H1 (cell line): Measurements from ENCODE around the gene TBC1D23. TPM values are rescaled to one million over a fixed set of nuclear protein-coding genes. Genes with fewer than 3 reads are reported as not detected.

ENCODE experiments used
- CTCF ChIA-PET: fragments of 300-600 bp; sonication (Branson Sonifier 250); formaldehyde crosslinking; loops from one replicate; lab custom pipeline; 2021; ENCODE audit not compliant: partially characterized antibody; lab: Charles Lee
- POLR2A ChIA-PET: fragments of 300-600 bp; sonication (Branson Sonifier 250); formaldehyde crosslinking; loops from one replicate; lab custom pipeline; 2021; ENCODE audit warnings: inconsistent platforms; ENCODE audit not compliant: partially characterized antibody; lab: Charles Lee
- DNase-seq, 2 experiments: peaks; one replicate each; pipeline versions ENCODE4 v3.0.0 to v3.0.0-alpha.2; 2010 to 2022; ENCODE audit warnings: low spot score in 2 of 2, low read depth in 1 of 2, mixed read lengths in 1 of 2
- FAIRE-seq: peaks from 2 replicates; lab custom pipeline; 2011; peaks lifted over from hg19 to GRCh38; lab: Jason Lieb, UNC
- H2AFZ ChIP-seq: 2 replicates; pipeline ENCODE4 v1.8.1; 2012; ENCODE audit warnings: low read length, inconsistent platforms
- H2AK5ac ChIP-seq: 2 replicates; pipeline ENCODE4 v1.6.1; 2013; ENCODE audit warnings: low read depth, low read length
- H2BK120ac ChIP-seq: replicated peaks from 2 replicates; pipeline ENCODE3; 2013; ENCODE audit warnings: low read depth, low read length, inconsistent platforms
- H2BK12ac ChIP-seq: 2 replicates; pipeline ENCODE4 v1.6.1; 2013; ENCODE audit warnings: low read depth, low read length
- H2BK15ac ChIP-seq: 2 replicates; pipeline ENCODE4 v1.6.1; 2013; ENCODE audit warnings: low read length
- H2BK20ac ChIP-seq: 2 replicates; pipeline ENCODE4 v1.6.1; 2013; ENCODE audit warnings: low read length
- H2BK5ac ChIP-seq: 2 replicates; pipeline ENCODE4 v1.6.1; 2013; ENCODE audit warnings: low read depth, low read length
- H3K14ac ChIP-seq: 2 replicates; pipeline ENCODE4 v1.6.1; 2013; ENCODE audit warnings: inconsistent platforms; ENCODE audit not compliant: insufficient read length
- H3K18ac ChIP-seq: 2 replicates; pipeline ENCODE4 v1.6.1; 2013; ENCODE audit warnings: low read length; ENCODE audit errors: extremely low read depth
- H3K23ac ChIP-seq: 2 replicates; pipeline ENCODE4 v1.6.1; 2013; ENCODE audit warnings: inconsistent platforms; ENCODE audit not compliant: insufficient read length
- H3K23me2 ChIP-seq: 2 replicates; pipeline ENCODE4 v1.6.1; 2013; ENCODE audit warnings: low read depth, low read length
- H3K27ac ChIP-seq: 2 replicates; pipeline ENCODE4 v1.6.1; 2011; ENCODE audit warnings: low read depth, low read length, inconsistent platforms
- H3K27me3 ChIP-seq, 4 experiments: replicated peaks in 1 of 4; 1 replicate in 1 of 4; 2 replicates in 3 of 4; pipeline versions ENCODE4 v1.6.1 to v1.8.1; 2011 to 2013; ENCODE audit warnings: low read length in 3 of 4, mild to moderate bottlenecking in 3 of 4, inconsistent platforms in 2 of 4, mixed read lengths in 2 of 4, moderate library complexity in 1 of 4; ENCODE audit not compliant: control insufficient read depth in 3 of 4, insufficient read depth in 3 of 4; ENCODE audit errors: extremely low read depth in 1 of 4
- H3K36me3 ChIP-seq, 4 experiments: 2 replicates each; pipeline versions ENCODE4 v1.6.1 to v1.8.1; 2011 to 2013; ENCODE audit warnings: mild to moderate bottlenecking in 4 of 4, low read length in 3 of 4, moderate library complexity in 2 of 4, control low read depth in 1 of 4, inconsistent platforms in 1 of 4; ENCODE audit not compliant: insufficient read depth in 4 of 4, control insufficient read depth in 2 of 4
- H3K4ac ChIP-seq: replicated peaks from 2 replicates; pipeline ENCODE3; 2013; ENCODE audit warnings: low read length, low read depth, mixed read lengths, inconsistent platforms; ENCODE audit not compliant: insufficient read length
- H3K4me1 ChIP-seq, 4 experiments: replicated peaks in 1 of 4; 1 replicate in 1 of 4; 2 replicates in 3 of 4; pipeline versions ENCODE4 v1.6.1 to v1.8.1; 2011 to 2013; ENCODE audit warnings: low read length in 3 of 4, inconsistent platforms in 2 of 4, mixed read lengths in 1 of 4; ENCODE audit not compliant: insufficient read depth in 4 of 4, control insufficient read depth in 3 of 4
- H3K4me2 ChIP-seq, 2 experiments: 2 replicates each; pipeline versions ENCODE4 v1.6.1 to v1.8.1; 2011 to 2013; ENCODE audit warnings: low read depth in 2 of 2, low read length in 2 of 2, control low read depth in 1 of 2, inconsistent platforms in 1 of 2, mild to moderate bottlenecking in 1 of 2; ENCODE audit not compliant: insufficient read depth in 1 of 2
- H3K4me3 ChIP-seq, 4 experiments: fragments of 200-600, 300-600 bp in 1 of 4; sonication (generic), shearing (Covaris generic), sonication (Bioruptor Twin) in 1 of 4; 2 replicates each; pipeline versions ENCODE4 v1.5.1 to v1.8.1; 2011 to 2016; ENCODE audit warnings: low read length in 4 of 4, low read depth in 3 of 4, control low read depth in 2 of 4, inconsistent platforms in 2 of 4, mild to moderate bottlenecking in 2 of 4, mixed read lengths in 1 of 4, moderate library complexity in 1 of 4; ENCODE audit not compliant: insufficient read depth in 2 of 4; ENCODE audit errors: extremely low read depth in 1 of 4
- H3K56ac ChIP-seq: replicated peaks from 2 replicates; pipeline ENCODE3; 2013; ENCODE audit warnings: low read depth, mild to moderate bottlenecking, mixed read lengths, low read length, inconsistent platforms; ENCODE audit not compliant: insufficient read length
- H3K79me1 ChIP-seq: 2 replicates; pipeline ENCODE4 v1.6.1; 2013; ENCODE audit warnings: low read depth, low read length, control low read depth
- H3K79me2 ChIP-seq, 2 experiments: 2 replicates each; pipeline versions ENCODE4 v1.6.1 to v1.8.1; 2012 to 2013; ENCODE audit warnings: low read length in 2 of 2, mild to moderate bottlenecking in 2 of 2, inconsistent platforms in 1 of 2; ENCODE audit not compliant: insufficient read depth in 2 of 2, control insufficient read depth in 1 of 2
- H3K9ac ChIP-seq, 4 experiments: replicated peaks in 1 of 4; 1 replicate in 1 of 4; 2 replicates in 3 of 4; pipeline versions ENCODE4 v1.6.1 to v1.8.1; 2011 to 2013; ENCODE audit warnings: low read depth in 3 of 4, low read length in 3 of 4, control low read depth in 2 of 4, mild to moderate bottlenecking in 2 of 4, moderate library complexity in 2 of 4, inconsistent platforms in 1 of 4; ENCODE audit errors: extremely low read depth in 1 of 4
- H3K9me3 ChIP-seq, 2 experiments: 2 replicates each; pipeline versions ENCODE4 v1.6.1 to v1.8.1; 2012 to 2013; ENCODE audit warnings: mild to moderate bottlenecking in 2 of 2, moderate library complexity in 2 of 2, control low read depth in 1 of 2, inconsistent platforms in 1 of 2, low read depth in 1 of 2, low read length in 1 of 2, mixed read lengths in 1 of 2; ENCODE audit not compliant: insufficient read depth in 2 of 2
- H4K20me1 ChIP-seq, 2 experiments: replicated peaks in 1 of 2; 2 replicates each; pipeline versions ENCODE3 to v1.8.1; 2011 to 2013; ENCODE audit warnings: inconsistent platforms in 2 of 2, low read length in 2 of 2, mild to moderate bottlenecking in 1 of 2; ENCODE audit not compliant: insufficient read depth in 2 of 2, control insufficient read depth in 1 of 2
- H4K5ac ChIP-seq: 2 replicates; pipeline ENCODE4 v1.6.1; 2013; ENCODE audit warnings: low read length, low read depth, mixed read lengths, inconsistent platforms; ENCODE audit not compliant: insufficient read length
- H4K8ac ChIP-seq: 2 replicates; pipeline ENCODE4 v1.8.0; 2013; ENCODE audit warnings: mild to moderate bottlenecking, moderate library complexity, low read length, inconsistent platforms; ENCODE audit not compliant: insufficient read depth; ENCODE audit errors: extremely low read depth
- H4K91ac ChIP-seq: replicated peaks from 2 replicates; pipeline ENCODE3; 2013; ENCODE audit warnings: low read length, mixed read lengths, inconsistent platforms; ENCODE audit not compliant: insufficient read length
- ASH2L ChIP-seq: fragments of 200-600, 300-600 bp; sonication (generic); IDR thresholded peaks from one replicate; pipeline ENCODE4 v1.7.1; 2017; ENCODE audit warnings: low read length
- FOSL1 ChIP-seq: IDR thresholded peaks from 2 replicates; pipeline ENCODE4 v1.6.1; 2011; ENCODE audit warnings: mild to moderate bottlenecking, low read depth, low read length, moderate library complexity; ENCODE audit not compliant: insufficient read depth
- HDAC2 ChIP-seq, 2 experiments: fragments of 300-600 bp in 1 of 2; sonication (generic) in 1 of 2; IDR thresholded peaks; 2 replicates each; pipeline ENCODE4 v1.6.1; 2011 to 2012; ENCODE audit warnings: low read depth in 2 of 2, low read length in 2 of 2, mild to moderate bottlenecking in 2 of 2, moderate library complexity in 2 of 2, borderline replicate concordance in 1 of 2, inconsistent platforms in 1 of 2
- JUN ChIP-seq: IDR thresholded peaks from 2 replicates; pipeline ENCODE4 v1.6.1; 2011; ENCODE audit warnings: low read depth, mild to moderate bottlenecking, improper control_type of control experiment, low read length
- KDM1A ChIP-seq: fragments of 200-600, 300-600 bp; sonication (generic); IDR thresholded peaks from 2 replicates; pipeline ENCODE4 v1.7.1; 2016; ENCODE audit warnings: mild to moderate bottlenecking, low read length, borderline replicate concordance
- POLR2A ChIP-seq, 2 experiments: IDR thresholded peaks; 1 replicate in 1 of 2; 2 replicates in 1 of 2; pipeline ENCODE4 v1.6.1; 2011; ENCODE audit warnings: low read depth in 2 of 2, low read length in 2 of 2, mild to moderate bottlenecking in 2 of 2; ENCODE audit errors: control extremely low read depth in 1 of 2
- SIN3A ChIP-seq, 2 experiments: IDR thresholded peaks in 1 of 2; conservative IDR thresholded peaks in 1 of 2; 2 replicates each; pipeline ENCODE4 v1.6.1; 2011 to 2012; ENCODE audit warnings: low read length in 2 of 2, improper control_type of control experiment in 1 of 2, low read depth in 1 of 2, mild to moderate bottlenecking in 1 of 2
- SP2 ChIP-seq: IDR thresholded peaks from 2 replicates; pipeline ENCODE4 v1.6.1; 2012; ENCODE audit warnings: mild to moderate bottlenecking, low read length, inconsistent platforms
- TAF7 ChIP-seq: optimal IDR thresholded peaks from 2 replicates; pipeline ENCODE3; 2011; ENCODE audit warnings: low read depth, mild to moderate bottlenecking, inconsistent platforms, low read length, moderate library complexity, borderline replicate concordance
- WGBS, 2 experiments: shearing (Covaris generic) in 1 of 2; methylation state at CpG; one replicate each; pipeline versions ENCODE4 v1.1.6 to v1.1.7; 2013 to 2015; ENCODE audit warnings: low lambda C conversion rate in 2 of 2, mixed read lengths in 2 of 2, inconsistent platforms in 1 of 2, low coverage in 1 of 2, missing lambda C conversion rate in 1 of 2; ENCODE audit not compliant: insufficient replicate concordance in 2 of 2, insufficient coverage in 1 of 2, insufficient read length in 1 of 2; ENCODE audit errors: extremely low coverage in 1 of 2, missing lambda C conversion rate in 1 of 2; 5-methylcytosine and 5-hydroxymethylcytosine counted together
- polyA plus RNA-seq, 7 experiments: library from polyadenylated mRNA; depleted of rRNA in 3 of 7; stranded (reverse) in 5 of 7; unstranded in 2 of 7; fragments of >200 nt in 5 of 7; fragments of 200-250 nt in 2 of 7; gene quantifications; 1 replicate in 5 of 7; 2 replicates in 1 of 7; 4 replicates in 1 of 7; pipeline versions ENCODE4 v1.2.1 to v1.2.3, GENCODE V29; 2011 to 2013; ENCODE audit warnings: missing spikeins in 2 of 7, mixed read lengths in 2 of 7
- total RNA-seq: library from RNA; stranded (reverse); fragmentation: NEBNext Ultra II Directional; extraction: Animal tissue kit (Norgen Biotek cat#: 25700); gene quantifications from 2 replicates; pipeline ENCODE4 v1.2.1, GENCODE V29; 2021
- TF ChIP-seq, protein P1 (sequence below), 3 experiments: IDR thresholded peaks; 1 replicate in 2 of 3; 2 replicates in 1 of 3; pipeline versions ENCODE4 v1.5.1 to v1.6.1; 2011; ENCODE audit warnings: low read length in 3 of 3, mild to moderate bottlenecking in 3 of 3, inconsistent platforms in 2 of 3, low read depth in 1 of 3, moderate library complexity in 1 of 3; ENCODE audit not compliant: insufficient read depth in 1 of 3; ENCODE audit errors: control extremely low read depth in 1 of 3
- TF ChIP-seq, protein P2 (sequence below): IDR thresholded peaks from 2 replicates; pipeline ENCODE4 v1.6.1; 2011; ENCODE audit warnings: low read depth, mild to moderate bottlenecking, low read length; ENCODE audit not compliant: insufficient read depth

Gene TBC1D23
- total and polyA plus RNA-seq, 2 of the 8 experiments (the other 6 are each of a cell fraction or from before 2014, with no cell fraction given) = 6.4 to 29.3 TPM

DNA sequence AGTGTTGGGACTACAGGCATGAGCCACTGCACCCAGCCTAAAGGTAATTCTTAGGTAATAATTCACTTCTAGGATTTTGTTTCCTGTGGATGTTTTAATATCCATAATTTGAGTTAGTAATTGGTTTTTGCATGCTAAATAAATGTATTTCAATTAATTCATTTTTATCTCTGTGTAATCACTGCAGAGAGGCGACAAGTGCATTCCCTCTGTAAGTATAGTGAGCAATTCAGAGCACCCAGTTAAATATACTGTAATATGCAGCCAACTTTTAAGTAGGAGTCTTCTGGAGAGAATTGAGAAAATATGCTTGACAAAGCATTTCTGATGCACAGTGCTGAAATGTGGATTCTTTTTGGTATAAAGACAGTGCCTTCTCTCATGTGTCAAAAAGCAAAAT lies 5.7 kb downstream of the TBC1D23 start:
- POLR2A ChIA-PET = interaction anchor here (1.2 kb wide), 1 partner anchor 88 kb away, joined by 3 read pairs; no protein-coding TSS in a partner anchor
- no peak for TF ChIP-seq SP2
- TF ChIP-seq KDM1A = no peak
- TF ChIP-seq, protein P1, sequence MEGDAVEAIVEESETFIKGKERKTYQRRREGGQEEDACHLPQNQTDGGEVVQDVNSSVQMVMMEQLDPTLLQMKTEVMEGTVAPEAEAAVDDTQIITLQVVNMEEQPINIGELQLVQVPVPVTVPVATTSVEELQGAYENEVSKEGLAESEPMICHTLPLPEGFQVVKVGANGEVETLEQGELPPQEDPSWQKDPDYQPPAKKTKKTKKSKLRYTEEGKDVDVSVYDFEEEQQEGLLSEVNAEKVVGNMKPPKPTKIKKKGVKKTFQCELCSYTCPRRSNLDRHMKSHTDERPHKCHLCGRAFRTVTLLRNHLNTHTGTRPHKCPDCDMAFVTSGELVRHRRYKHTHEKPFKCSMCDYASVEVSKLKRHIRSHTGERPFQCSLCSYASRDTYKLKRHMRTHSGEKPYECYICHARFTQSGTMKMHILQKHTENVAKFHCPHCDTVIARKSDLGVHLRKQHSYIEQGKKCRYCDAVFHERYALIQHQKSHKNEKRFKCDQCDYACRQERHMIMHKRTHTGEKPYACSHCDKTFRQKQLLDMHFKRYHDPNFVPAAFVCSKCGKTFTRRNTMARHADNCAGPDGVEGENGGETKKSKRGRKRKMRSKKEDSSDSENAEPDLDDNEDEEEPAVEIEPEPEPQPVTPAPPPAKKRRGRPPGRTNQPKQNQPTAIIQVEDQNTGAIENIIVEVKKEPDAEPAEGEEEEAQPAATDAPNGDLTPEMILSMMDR (IDR thresholded peaks at IDR 0.05; ENCODE audit: control extremely low read depth in 1 of 3, insufficient read depth in 1 of 3, low read depth in 1 of 3, low read length in 3 of 3) = no peak
- no peak for TF ChIP-seq HDAC2 (IDR thresholded peaks at IDR 0.05; ENCODE audit: borderline replicate concordance in 1 of 2, low read depth in 2 of 2, low read length in 2 of 2)
- TF ChIP-seq ASH2L = no peak
- TF ChIP-seq JUN = no peak
- no peak for TF ChIP-seq SIN3A (conservative IDR thresholded peaks at IDR 0.05 in 1 of 2, IDR thresholded peaks at IDR 0.05 in 1 of 2; ENCODE audit: low read depth in 1 of 2, low read length in 2 of 2)
- no peak for TF ChIP-seq POLR2A (IDR thresholded peaks at IDR 0.05; ENCODE audit: control extremely low read depth in 1 of 2, low read depth in 2 of 2, low read length in 2 of 2)
- TF ChIP-seq, protein P2, sequence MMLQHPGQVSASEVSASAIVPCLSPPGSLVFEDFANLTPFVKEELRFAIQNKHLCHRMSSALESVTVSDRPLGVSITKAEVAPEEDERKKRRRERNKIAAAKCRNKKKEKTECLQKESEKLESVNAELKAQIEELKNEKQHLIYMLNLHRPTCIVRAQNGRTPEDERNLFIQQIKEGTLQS = no peak
- no peak for TF ChIP-seq TAF7
- TF ChIP-seq FOSL1 = no peak

More for the DNA sequence above, 5.7 kb downstream of the TBC1D23 start:
- no peak for FAIRE-seq
- no peak overlapping the region for H3K56ac ChIP-seq
- no peak overlapping the region for H4K8ac ChIP-seq
- no peaks in the 10 kb centered on the region for H3K4me1 ChIP-seq
- H3K23me2 ChIP-seq = peaks cover under 1% of the 10 kb centered on the region; the same call in 1 of the 2 replicates
- H2BK12ac ChIP-seq = no peak overlapping the region
- no peak overlapping the region for H3K9ac ChIP-seq
- H2BK20ac ChIP-seq = no peak overlapping the region
- no peak overlapping the region for H3K14ac ChIP-seq
- DNase-seq = no peak
- H3K4ac ChIP-seq = no peak overlapping the region
- H3K79me2 ChIP-seq = peaks cover 3 to 41% of the 10 kb centered on the region in 2 experiments; a peak in 3 of 4 replicates
- H3K79me1 ChIP-seq = no peaks in the 10 kb centered on the region
- H2AK5ac ChIP-seq = no peak overlapping the region
- no peaks in the 10 kb centered on the region for H4K20me1 ChIP-seq
- no peaks in the 10 kb centered on the region for H3K36me3 ChIP-seq
- no peak overlapping the region for H2BK5ac ChIP-seq
- no peak overlapping the region for H3K18ac ChIP-seq
- H3K23ac ChIP-seq = no peak overlapping the region
- no peak overlapping the region for H2BK15ac ChIP-seq
- H2BK120ac ChIP-seq = no peak overlapping the region
- 96% methylated on average over 1 of the region's 1 CpG; no CpG with 5 or more reads in 1 of the 2 experiments for WGBS, 2 experiments
- no peaks in the 10 kb centered on the region for H3K27me3 ChIP-seq
- H3K4me2 ChIP-seq = no peak overlapping the region
- CTCF ChIA-PET = no interaction called here
- no peak overlapping the region for H3K4me3 ChIP-seq
- no peak overlapping the region for H3K27ac ChIP-seq
- H4K91ac ChIP-seq = no peak overlapping the region
- no peaks in the 10 kb centered on the region for H3K9me3 ChIP-seq
- no peak overlapping the region for H4K5ac ChIP-seq
- no peak overlapping the region for H2AFZ ChIP-seq
